GM21619 (cell line): ENCODE data around the gene KCNQ2.
"Not testable (repeated sequence)": the region's sequence is repeated elsewhere in the genome, so short reads cannot be mapped to it uniquely, and the experiment has no call there.

Experiments
- ATAC-seq: cut with Tn5 transposase; IDR thresholded peaks from one replicate; pipeline ENCODE4 v1.9.1; 2021; ENCODE audit not compliant: unreplicated experiment

KCNQ2 gene

DNA sequence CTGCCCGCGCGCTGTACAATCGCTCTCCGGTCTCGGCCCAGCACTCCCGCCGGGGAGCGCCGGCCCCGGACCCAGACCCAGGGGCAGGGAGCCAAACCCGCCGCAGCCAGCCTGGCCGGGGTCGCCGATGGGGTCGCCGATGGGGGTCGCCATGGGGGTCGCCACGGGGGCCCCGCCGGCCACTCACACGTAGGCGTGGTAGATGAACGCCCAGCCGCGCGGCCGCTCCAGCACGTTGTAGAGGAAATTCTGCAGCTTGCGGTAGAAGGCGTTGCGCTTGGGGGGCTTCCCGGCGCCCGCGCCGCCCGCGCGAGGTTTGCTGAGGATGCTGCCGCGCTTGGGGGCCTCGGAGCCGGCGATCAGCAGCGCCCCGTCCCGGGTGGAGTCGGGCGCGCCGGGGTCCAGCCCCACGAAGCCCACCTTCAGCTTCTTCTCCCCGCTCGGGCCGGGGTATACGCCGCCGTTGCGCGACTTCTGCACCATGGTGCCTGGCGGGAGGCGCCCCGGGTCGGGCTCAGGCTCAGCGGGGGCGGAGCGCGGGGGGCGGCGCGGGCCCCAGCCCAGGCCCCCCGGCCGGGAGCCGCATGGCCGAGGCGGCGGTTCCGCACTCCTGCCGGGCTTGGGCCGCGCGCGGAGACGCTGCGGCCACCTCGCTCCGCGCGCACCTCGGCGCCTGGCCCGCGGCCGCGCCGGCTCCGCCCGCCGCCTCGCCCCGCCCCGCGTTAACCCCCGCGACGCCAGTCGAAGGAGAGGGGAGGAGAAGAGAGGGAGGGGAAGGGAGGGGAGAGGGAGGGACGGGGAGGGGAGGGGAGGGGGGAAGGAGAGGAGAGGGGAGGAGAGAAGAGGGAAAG is at the start of gene KCNQ2:
Gene KCNQ2 (minus strand): TSS at position 675 of the 851 bp plus-strand sequence. CDS start 192 bp downstream, at position 483.
- no peak for ATAC-seq

DNA sequence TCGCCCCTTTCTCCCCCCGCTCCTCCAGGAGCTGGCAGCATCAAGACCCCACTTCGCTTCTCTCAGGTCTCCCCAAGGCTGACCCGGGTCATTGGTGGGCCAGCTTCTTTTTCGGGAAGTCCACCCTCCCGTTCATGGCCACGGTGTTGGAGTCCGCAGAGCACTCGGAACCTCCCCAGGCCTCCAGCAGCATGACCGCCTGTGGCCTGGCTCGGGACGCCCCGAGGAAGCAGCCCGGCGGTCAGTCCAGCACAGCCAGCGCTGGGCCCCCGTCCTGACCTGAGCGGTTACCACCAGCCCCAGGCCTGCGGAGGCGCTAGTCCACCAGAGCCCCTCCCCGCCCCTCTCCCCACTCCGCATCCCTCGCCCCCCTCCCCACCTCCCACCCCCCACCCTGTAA is 49.1 kb upstream of the KCNQ2 start:
- ATAC-seq, result no peak

DNA sequence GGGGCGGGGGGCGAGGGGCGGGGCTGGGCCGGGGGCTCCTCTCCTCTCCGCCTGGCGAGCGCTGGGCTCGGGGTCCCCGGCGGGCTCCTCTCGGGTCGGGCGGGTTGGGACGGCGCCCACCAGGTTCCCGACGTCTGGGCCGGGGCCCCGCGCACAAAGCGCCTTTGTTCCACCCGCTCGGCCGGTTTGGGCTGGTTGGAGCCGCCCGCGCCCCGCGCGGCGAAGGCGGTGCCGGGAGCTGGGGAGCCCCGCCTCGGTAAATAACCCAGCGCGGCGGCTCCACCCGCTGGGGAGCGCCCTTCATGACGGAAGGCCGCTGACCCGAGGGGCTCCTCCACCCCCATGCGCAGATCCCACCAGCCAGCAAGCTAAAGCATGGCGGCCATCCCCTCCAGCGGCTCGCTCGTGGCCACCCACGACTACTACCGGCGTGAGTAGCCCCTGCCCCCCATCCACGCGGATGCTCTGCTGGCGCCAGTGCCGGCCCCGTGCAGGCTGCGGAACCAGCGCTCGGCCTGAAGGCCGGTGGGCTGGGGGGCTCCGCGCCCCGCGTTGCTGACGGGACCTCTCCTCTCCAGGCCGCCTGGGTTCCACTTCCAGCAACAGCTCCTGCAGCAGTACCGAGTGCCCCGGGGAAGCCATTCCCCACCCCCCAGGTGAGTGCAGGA is 48.6 kb upstream of the KCNQ2 start:
- peak; percentile 34 for ATAC-seq

DNA sequence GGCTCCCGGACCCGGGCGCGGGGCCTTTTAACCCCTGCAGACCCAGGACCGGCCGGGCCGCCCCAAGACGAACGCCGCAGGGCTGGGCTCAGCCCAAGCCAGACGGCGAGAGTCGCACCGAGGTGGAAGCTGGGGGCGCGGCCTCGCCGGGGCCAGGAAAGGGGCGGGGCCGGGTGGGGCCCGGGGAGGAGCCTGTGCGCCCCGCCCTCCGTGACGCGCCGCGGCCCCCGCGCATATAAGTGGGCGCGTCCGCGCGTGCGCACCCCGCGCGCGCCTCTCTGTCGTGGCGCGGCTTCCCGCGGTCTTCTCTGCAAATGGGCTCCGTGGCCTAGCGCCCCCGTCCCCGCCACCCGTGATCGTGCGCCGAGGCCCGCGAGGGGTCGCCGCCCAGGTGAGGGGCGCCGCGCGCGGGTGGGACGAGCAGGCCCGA is 48.1 kb upstream of the KCNQ2 start, which contains the start of gene PPDPF:
Gene PPDPF (plus strand): TSS at position 262 of the 430 bp plus-strand sequence. CDS start 544 bp downstream, outside the sequence.
- peak; percentile 64 for ATAC-seq

DNA sequence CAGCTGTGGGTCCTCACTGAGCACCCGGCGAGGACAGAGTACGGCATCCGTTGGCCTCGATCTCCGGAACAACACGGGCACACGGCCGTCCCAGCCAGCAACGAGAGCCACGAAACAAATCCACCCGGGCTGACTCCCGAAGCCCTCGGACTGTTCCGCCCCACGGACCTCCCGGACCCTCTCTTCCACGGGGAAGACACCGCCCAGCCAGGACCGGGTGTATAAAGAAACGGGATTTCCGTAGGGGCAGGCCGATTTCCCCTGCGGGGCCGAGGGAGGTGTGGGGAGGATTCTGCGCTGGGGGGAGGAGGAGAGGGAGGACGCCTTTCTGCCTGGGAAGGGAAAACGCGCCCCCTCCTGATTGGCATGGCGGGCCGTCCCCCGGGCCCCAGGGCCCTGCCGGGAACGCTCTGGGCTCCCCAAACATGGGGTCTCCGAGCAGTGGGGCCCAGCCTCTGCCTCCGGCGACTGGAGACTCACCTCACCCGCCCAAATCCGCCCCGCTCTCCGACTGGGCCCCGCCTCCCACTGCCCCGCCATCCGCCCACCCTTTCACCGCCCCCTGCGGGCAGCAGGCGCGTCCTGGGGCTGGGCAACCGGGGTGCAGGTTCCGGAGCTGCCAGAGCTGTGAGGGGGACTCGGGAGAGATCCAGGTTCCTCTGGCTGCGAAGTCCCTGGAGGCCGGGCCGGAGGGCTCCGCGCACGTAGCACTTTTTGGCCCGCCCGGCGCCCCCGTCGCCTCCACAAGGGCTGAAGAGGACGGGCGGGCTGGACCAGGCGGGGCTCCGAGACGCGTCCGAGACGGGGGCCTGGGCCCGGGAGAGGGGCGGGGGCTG is 47.4 kb upstream of the KCNQ2 start:
- ATAC-seq, result peak; percentile 34

DNA sequence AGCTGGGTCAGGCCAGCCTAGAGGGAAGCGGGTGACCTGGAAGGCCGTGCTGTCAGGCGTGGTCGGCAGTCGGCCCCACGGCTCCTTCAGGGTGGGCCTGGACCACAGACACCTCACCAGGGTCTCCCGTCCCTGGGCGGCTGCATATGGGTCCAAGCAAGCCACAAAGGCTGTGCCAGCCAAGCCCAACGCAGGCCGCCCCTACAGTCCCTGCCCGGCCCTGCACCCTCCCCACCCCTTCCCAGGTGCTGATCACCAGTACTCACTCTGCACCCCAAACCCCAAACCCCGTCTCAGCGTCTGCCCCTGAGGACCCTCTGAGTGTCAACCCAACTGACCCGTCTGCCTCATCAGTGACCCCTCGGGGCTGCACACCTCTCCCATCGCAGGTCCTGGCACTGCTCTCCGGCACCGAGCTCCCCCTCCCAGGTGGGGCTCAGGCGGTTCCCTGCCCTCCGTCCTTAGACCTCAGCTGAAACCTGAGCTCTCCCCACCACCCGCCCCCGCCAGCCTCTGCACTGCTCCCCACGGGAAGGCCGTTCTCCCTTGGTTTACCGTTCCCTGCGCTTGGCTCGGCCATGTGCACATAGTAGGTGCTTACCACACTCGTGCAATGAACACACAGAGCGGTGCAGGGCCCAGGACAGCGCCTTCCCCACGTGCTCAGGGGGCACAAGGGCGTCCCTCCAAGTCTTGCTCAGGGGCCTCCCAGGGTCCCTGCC is 46.7 kb upstream of the KCNQ2 start:
- no peak for ATAC-seq

DNA sequence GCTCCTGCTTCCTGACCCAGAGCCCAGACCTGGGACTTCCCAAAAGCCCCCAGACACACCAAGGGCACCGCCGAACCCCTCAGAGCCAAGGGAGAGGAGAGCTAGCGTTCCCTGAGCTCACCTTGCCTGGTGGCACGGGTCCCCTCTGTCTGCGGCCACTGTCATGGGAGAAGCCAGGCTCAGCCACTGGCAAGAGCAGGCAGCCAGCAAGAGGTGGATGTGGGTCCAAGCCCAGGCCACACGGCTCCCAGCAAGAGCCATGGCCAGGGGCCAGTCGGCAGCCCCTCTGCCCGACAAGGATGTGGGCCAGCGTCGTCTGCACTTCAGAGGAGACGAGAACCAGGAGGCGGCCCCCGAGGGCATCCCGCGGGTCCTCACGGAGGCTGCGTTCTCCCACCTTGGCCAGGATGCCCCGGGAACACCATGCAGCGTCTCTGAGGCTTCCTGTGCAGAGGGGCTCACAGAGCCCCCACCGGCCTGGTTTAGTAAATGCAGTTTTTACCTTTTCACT is 46.0 kb upstream of the KCNQ2 start:
- no peak for ATAC-seq

DNA sequence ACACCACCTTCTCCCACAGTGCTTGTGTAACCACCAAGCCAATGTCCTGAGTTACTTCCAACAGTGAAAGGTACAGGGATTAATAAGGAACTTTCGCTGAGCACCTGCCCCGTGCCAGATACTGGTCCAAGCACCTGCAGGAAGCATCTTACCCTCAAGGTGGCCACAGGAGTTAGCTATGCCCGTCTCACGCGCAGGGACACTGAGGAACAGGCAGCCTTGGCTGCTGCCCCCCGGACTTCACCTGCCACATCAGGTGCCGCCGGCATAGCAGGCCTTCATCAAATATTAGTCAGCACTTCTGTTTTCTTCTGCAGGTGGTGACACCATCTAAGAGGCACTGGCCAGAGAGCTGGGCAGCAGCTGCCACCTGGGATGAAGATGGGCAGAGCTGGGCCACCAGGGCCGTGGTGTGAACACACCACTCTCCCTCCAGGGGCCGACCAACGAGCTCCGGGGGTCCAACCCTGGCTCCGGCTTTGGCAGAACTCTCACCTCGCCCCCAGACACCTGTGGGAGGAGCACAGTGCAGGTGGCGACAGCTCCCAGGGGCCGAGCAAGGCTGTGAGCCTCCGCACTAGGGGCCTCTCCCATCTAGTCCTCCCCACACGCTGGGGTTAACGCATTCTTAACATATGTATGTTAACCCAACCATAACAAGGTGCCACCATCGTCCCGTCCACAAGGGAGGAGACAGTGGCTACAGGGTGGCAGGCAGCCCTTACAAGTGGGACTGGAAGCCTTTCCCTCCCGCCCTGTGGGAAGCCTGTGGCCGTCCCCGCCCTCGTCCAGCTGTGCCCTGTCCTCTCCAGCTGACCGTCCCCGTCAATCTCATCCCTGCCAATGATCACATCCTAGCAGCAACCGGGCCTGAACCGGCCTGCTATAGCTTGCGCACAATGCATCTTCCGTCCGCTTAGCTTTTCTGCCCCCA is 45.2 kb upstream of the KCNQ2 start:
- no peak for ATAC-seq

DNA sequence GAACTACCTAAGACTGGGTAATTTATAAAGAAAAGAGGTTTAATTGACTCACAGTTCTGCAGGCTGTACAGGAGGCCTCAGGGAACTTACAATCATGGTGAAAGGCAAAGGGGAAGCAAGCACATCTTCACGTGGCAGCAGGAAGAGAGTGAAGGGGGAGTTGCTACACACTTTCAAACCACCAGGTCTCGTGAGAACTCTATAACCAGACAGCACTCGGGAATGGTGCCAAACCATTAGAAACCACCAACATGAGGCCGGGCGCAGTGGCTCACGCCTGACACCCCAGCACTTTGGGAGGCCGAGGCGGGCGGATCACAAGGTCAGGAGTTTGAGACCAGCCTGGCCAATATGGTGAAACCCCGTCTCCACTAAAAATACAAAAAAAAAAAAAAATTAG is 42.1 kb upstream of the KCNQ2 start:
- ATAC-seq, result not testable (repeated sequence)

DNA sequence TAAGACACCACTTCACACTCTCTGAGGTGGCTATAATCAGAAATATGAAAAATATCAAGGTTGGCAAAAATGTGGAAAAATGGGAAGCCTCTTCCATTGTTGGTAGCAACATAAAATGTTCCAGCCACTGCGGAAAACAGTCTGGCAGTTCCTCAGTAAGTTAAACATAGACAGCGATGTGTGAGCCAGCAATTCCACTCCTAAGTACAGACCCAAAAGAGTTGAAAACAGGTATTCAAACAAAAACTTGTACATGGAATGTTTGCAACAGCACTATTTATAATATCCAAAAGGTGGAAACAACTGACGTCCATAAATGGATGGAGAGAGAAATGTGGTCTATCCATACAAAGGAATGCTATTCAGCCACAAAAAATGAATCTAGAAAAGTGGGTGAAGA is 40.8 kb upstream of the KCNQ2 start:
- no peak for ATAC-seq

DNA sequence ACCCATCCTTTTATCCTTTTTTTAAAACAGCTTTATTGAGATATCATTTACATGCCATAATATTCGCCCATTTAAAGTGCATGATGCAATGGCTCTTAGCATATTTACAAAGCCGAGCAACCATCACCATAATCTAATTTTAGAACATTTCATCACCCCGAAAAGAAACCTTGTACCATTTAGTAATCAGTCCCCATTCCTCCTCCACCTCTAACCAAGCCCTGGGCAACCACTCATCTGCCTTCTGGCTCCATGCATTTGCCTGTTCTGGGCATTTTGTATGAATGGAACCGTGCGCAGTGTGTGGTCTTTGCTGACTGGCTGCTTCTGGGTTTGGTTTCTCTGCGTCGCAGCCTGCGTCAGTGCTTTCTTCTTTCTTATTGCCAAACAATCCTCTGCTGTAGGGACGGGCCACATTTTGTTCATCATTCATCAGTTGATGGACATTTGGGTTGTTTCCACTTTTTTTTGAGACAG is 36.7 kb upstream of the KCNQ2 start:
- no peak for ATAC-seq

DNA sequence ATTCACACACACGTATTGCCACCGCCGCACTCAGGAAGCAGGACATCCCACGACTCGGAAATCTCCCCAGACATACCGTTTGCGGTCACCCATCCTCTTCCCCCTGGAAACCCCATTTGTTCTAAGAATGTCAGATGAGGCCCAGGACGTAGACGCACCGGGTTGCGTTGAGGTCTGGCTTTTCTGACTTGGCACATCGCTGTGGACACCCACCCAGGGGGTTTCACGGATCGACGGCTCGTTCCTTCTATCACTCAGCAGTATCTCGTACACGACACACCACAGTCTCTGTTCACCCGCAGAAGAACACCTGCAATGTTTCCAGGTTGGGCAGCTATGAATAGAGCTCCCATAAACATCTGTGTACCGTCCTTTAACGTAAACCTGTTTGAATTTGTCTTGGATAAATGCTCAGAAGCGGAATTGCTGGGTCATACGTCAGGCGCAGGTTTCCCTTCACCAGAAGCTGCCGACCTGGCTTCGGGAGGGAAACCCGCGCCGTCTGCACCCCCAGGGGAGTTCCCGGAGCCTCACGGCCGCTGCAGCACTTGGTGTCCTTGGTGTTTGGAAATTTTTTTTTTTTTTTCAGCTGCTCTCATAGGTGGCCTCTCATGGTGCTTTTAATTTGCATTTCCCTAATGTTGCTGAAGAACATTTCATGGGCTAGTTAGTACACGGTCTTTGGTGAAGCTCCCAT is 35.8 kb upstream of the KCNQ2 start:
- ATAC-seq, result no peak

DNA sequence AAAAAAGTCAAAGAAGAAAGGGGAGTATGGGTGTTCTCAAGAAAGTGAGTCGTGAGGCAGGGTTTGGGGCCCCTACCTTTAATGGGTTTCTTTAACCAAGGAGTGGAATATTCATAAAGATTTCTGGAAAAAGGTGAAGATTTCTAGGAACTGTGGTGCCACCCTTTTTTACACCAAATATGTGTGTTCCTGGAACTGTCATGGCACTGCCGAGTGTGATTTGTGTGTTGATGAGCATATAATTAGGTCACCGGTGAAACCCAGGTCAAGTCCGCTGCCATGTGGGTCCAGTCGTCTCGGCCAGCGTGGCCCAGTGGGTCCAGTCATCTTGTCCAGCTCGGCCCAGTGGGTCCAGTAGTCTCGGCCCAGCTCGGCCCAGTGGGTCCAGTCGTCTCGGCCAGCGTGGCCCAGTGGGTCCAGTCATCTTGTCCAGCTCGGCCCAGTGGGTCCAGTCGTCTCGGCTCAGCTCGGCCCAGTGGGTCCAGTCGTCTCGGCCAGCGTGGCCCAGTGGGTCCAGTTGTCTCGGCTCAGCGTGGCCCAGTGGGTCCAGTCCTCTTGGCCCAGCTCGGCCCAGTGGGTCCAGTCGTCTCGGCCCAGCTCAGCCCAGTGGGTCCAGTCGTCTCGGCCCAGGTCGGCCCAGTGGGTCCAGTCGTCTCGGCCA is 34.8 kb upstream of the KCNQ2 start:
- no peak for ATAC-seq

DNA sequence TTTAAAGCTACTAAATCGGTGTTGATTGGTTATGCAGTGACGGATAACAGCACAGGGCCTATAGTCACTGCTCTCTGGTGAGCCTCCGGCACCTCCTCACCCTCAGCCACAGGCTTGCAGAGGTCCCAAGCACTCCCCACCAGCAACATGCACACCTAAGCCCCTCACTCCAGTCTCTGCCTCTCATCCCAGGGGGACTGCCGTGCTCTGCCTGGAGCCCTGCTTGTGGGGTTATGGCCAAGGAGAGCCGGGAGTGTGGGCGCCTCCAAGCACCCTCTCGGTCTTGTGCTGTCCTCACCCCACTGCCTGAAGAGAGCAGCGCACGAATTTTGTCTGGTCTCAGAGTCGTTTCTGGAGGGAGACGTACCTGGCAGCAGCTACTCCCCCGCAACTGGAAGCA is 33.3 kb upstream of the KCNQ2 start:
- no peak for ATAC-seq

DNA sequence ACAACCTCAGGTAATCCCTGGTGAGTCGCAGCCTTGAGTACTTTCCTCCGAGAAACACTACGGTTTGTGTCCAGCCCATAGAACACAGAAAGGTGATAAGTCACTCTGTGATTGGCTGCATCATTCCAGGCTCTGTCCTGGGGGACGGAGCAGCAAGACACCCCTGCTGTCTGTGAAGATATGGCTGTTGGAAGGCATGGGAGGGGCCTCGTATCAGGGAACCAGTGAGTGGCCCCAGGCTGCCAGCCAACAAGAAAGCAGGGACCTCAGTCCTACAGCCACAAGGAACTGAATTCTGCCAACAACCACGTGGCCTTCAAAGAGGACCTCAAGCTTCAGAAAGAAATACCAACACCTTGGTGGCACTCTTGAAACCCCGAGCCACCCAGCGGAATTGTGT is 32.8 kb upstream of the KCNQ2 start:
- no peak for ATAC-seq

DNA sequence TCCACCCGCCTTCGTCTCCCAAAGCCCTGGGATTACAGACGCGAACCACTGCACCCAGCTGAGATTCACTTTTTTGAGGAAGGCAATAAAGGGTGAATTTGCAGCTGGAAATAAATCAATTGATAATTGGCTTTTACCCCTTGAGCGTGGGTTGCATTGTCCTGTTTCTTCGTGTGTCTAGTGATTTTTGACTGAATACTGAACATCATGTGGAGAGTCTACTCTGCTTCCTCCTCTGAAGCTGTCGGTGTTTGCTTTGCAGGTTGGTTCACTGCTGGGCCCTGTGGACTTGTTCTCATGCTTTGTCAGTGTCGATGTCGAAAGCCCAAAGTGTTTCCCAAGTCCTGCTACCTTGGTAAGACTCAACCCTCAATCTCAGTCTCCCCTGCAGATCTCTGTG is 32.2 kb upstream of the KCNQ2 start:
- ATAC-seq, result no peak

DNA sequence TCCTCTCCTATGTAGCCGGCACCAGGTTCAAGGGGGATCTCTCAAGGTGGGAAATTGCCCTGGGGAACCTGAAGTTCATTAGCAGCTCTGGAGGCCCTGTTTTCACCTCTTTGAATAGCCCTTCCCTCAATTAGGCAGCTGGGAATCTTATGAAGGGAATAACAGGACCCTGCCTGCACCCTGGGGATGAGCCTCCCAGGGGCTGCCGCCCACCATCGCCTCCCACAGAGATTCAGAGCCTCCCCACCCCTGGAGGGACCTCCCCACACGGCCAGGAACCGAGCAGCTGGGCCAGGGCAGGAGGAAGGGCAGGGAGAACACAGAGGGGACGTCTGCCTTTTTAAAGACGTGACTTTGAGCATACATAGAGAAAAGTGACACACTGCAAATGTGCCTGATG is 31.1 kb upstream of the KCNQ2 start:
- ATAC-seq, result no peak

DNA sequence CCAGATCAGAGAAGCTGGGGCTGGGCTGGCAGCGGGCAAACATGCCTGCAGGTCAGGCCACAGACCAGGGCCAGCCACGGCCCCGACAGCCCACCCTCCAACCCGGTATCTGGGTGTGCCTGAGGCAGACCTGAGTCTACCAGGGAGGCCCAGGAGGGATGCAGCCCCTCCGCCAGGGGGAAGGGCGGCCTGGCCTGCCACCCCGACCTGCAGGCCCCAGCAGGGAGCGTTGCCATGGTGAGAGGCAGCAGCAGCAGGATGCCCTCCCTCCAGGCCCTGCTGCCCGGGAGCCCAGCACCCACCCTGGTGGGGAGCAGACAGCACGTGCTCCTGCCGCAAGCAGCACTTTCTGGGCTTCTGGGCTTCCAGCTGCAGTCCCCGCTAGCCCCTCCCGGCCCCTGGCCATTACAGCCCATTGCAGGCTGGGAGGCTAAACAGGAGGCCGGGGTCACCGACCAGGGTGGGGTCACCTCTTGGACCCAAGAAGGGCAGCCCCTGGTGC is 30.3 kb upstream of the KCNQ2 start:
- no peak for ATAC-seq
